ENCODE measurements around the gene NYAP1.
"Not testable (repeated sequence)": the region's sequence is repeated elsewhere in the genome, so short reads cannot be mapped to it uniquely, and the experiment has no call there.

DNA sequence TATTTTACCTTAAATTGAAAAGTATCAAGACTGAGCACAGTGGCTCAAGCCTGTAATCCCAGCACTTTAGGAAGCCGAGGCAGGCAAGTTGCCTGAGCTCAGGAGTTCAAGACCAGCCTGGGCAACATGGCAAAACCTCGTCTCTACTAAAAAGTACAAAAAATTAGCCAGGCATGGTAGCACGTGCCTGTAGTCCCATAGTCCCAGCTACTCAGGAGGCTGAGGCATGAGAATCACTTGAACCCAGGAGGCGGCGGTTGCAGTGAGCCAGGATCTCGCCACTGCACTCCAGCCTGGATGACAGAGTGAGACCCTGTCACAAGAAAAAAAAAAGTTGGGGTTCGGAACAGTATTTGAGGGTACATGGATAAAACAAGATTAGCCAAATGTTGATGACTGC lies 44.5 kb upstream of the NYAP1 start:
- TF ChIP-seq CTCF (conservative IDR thresholded peaks at IDR 0.05); ZFX (IDR thresholded peaks at IDR 0.05): not testable (repeated sequence)

Measured in C4-2B (cell line).